A549 (cell line): ENCODE measurements around the gene SNAP91.

ENCODE experiments used
- CHD4 ChIP-seq: fragments of 200-600 bp; sonication (generic); IDR thresholded peaks from 2 replicates; pipeline ENCODE4 v1.6.1; 2016; ENCODE audit warnings: antibody characterized with exemption, mild to moderate bottlenecking, borderline replicate concordance
- CTCF ChIP-seq: fragments of >200 bp; sonication (Bioruptor Twin); formaldehyde crosslinking; IDR thresholded peaks from 3 replicates; pipeline ENCODE4 v1.5.1; 2016
- RNF2 ChIP-seq: fragments of 200-600 bp; sonication (generic); IDR thresholded peaks from 2 replicates; pipeline ENCODE4 v1.6.1; 2016; ENCODE audit warnings: low read depth, mild to moderate bottlenecking, antibody characterized with exemption, moderate library complexity, borderline replicate concordance
- USF2 ChIP-seq: fragments of 450-650 bp; IDR thresholded peaks from 2 replicates; pipeline ENCODE4 v1.6.1; 2014; ENCODE audit warnings: antibody characterized with exemption
- TF ChIP-seq, protein P1 (sequence below): fragments of 200-600 bp; sonication (generic); IDR thresholded peaks from 2 replicates; pipeline ENCODE4 v1.6.1; 2016; ENCODE audit warnings: antibody characterized with exemption, mild to moderate bottlenecking, moderate library complexity

GRCh38 chr6:83637953-83638352 lies 70.9 kb downstream of the SNAP91 start:
- no peak for TF ChIP-seq CHD4
- TF ChIP-seq RNF2: no peak
- no peak for TF ChIP-seq USF2
- no peak for TF ChIP-seq CTCF
- TF ChIP-seq, protein P1, sequence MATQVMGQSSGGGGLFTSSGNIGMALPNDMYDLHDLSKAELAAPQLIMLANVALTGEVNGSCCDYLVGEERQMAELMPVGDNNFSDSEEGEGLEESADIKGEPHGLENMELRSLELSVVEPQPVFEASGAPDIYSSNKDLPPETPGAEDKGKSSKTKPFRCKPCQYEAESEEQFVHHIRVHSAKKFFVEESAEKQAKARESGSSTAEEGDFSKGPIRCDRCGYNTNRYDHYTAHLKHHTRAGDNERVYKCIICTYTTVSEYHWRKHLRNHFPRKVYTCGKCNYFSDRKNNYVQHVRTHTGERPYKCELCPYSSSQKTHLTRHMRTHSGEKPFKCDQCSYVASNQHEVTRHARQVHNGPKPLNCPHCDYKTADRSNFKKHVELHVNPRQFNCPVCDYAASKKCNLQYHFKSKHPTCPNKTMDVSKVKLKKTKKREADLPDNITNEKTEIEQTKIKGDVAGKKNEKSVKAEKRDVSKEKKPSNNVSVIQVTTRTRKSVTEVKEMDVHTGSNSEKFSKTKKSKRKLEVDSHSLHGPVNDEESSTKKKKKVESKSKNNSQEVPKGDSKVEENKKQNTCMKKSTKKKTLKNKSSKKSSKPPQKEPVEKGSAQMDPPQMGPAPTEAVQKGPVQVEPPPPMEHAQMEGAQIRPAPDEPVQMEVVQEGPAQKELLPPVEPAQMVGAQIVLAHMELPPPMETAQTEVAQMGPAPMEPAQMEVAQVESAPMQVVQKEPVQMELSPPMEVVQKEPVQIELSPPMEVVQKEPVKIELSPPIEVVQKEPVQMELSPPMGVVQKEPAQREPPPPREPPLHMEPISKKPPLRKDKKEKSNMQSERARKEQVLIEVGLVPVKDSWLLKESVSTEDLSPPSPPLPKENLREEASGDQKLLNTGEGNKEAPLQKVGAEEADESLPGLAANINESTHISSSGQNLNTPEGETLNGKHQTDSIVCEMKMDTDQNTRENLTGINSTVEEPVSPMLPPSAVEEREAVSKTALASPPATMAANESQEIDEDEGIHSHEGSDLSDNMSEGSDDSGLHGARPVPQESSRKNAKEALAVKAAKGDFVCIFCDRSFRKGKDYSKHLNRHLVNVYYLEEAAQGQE: no peak
